IMR-90 (cell line): ENCODE data around the gene XCL1. TPM values are rescaled to one million over a fixed set of nuclear protein-coding genes. Genes with fewer than 3 reads are reported as not detected.

Source experiments
- ATAC-seq: fragments of 200-7000 bp; cut with Tn5 transposase; 2 replicates; pipeline ENCODE4 v1.9.1; 2020; ENCODE audit warnings: low read depth, mild to moderate bottlenecking, moderate library complexity
- BruUV-seq: library from RNA; stranded (reverse); fragments of 400-500 nt; replicated peaks from 2 replicates; lab custom pipeline; 2021; lab: Mats Ljungman, UMichigan
- CTCF ChIA-PET: fragments of 300-600 bp; formaldehyde crosslinking; extraction: SDS; loops from one replicate; lab custom pipeline; 2021; ENCODE audit warnings: antibody characterized with exemption; lab: Yijun Ruan, JAX
- POLR2A ChIA-PET: fragments of 300-600 bp; sonication (Branson Sonifier 250); formaldehyde crosslinking; loops from one replicate; lab custom pipeline; 2022; ENCODE audit warnings: antibody characterized with exemption; ENCODE audit not compliant: unreplicated experiment; lab: Charles Lee
- DNase-seq: peaks from one replicate; pipeline ENCODE4 v3.0.0; 2013
- H2AFZ ChIP-seq: replicated peaks from 2 replicates; pipeline ENCODE3; 2013; ENCODE audit warnings: low read length, mild to moderate bottlenecking; ENCODE audit not compliant: poor library complexity
- H2AK5ac ChIP-seq: 2 replicates; pipeline ENCODE4 v1.6.1; 2013; ENCODE audit warnings: low read depth, low read length, inconsistent platforms
- H2AK9ac ChIP-seq: replicated peaks from 2 replicates; pipeline ENCODE3; 2013; ENCODE audit warnings: mild to moderate bottlenecking, low read depth, low read length, moderate library complexity; ENCODE audit not compliant: poor library complexity
- H2BK120ac ChIP-seq: 2 replicates; pipeline ENCODE4 v1.6.1; 2013; ENCODE audit warnings: low read depth, low read length, inconsistent platforms
- H2BK15ac ChIP-seq: 3 replicates; pipeline ENCODE4 v1.6.1; 2013; ENCODE audit warnings: low read depth, low read length, inconsistent platforms
- H2BK20ac ChIP-seq: 2 replicates; pipeline ENCODE4 v1.6.1; 2013; ENCODE audit warnings: low read depth, mild to moderate bottlenecking, inconsistent platforms, low read length, moderate library complexity
- H2BK5ac ChIP-seq: 2 replicates; pipeline ENCODE4 v1.6.1; 2013; ENCODE audit warnings: mild to moderate bottlenecking, low read depth, low read length, inconsistent platforms; ENCODE audit not compliant: poor library complexity, severe bottlenecking
- H3K14ac ChIP-seq: replicated peaks from 2 replicates; pipeline ENCODE4 v1.6.1; 2013; ENCODE audit warnings: low read depth, low read length, inconsistent platforms
- H3K18ac ChIP-seq: 2 replicates; pipeline ENCODE4 v1.6.1; 2013; ENCODE audit warnings: low read depth, low read length, control low read depth
- H3K23ac ChIP-seq: 2 replicates; pipeline ENCODE4 v1.6.1; 2013; ENCODE audit warnings: low read depth, low read length, inconsistent platforms
- H3K27ac ChIP-seq: 2 replicates; pipeline ENCODE4 v1.5.1; 2013; ENCODE audit warnings: mild to moderate bottlenecking, control low read depth, low read length; ENCODE audit not compliant: insufficient read depth
- H3K27me3 ChIP-seq: 2 replicates; pipeline ENCODE4 v1.6.1; 2013; ENCODE audit warnings: low read length; ENCODE audit not compliant: control insufficient read depth, insufficient read depth
- H3K36me3 ChIP-seq: 2 replicates; pipeline ENCODE4 v1.6.1; 2013; ENCODE audit warnings: low read length, mixed read lengths; ENCODE audit not compliant: control insufficient read depth, insufficient read depth
- H3K4ac ChIP-seq: 2 replicates; pipeline ENCODE4 v1.6.1; 2013; ENCODE audit warnings: low read depth, low read length, inconsistent platforms
- H3K4me1 ChIP-seq: 2 replicates; pipeline ENCODE4 v1.6.1; 2013; ENCODE audit warnings: low read length, mixed read lengths; ENCODE audit not compliant: control insufficient read depth, insufficient read depth
- H3K4me2 ChIP-seq: 2 replicates; pipeline ENCODE4 v1.6.1; 2013; ENCODE audit warnings: low read depth, mild to moderate bottlenecking, control low read depth, low read length, moderate library complexity
- H3K4me3 ChIP-seq: 2 replicates; pipeline ENCODE4 v1.5.1; 2013; ENCODE audit warnings: low read depth, mild to moderate bottlenecking, control low read depth, low read length, moderate library complexity; ENCODE audit not compliant: insufficient read depth
- H3K56ac ChIP-seq: 2 replicates; pipeline ENCODE4 v1.6.1; 2013; ENCODE audit warnings: low read length, inconsistent platforms; ENCODE audit not compliant: insufficient read depth; ENCODE audit errors: extremely low read depth
- H3K79me1 ChIP-seq, 2 experiments: 2 replicates each; pipeline ENCODE4 v1.6.1; 2013; ENCODE audit warnings: low read length in 2 of 2, inconsistent platforms in 1 of 2, low read depth in 1 of 2
- H3K9ac ChIP-seq: 2 replicates; pipeline ENCODE4 v1.6.1; 2013; ENCODE audit warnings: low read depth, low read length, control low read depth
- H3K9me1 ChIP-seq: 2 replicates; pipeline ENCODE4 v1.6.1; 2013; ENCODE audit warnings: low read length, inconsistent platforms; ENCODE audit not compliant: insufficient read depth
- H3K9me3 ChIP-seq: 2 replicates; pipeline ENCODE4 v1.6.1; 2013; ENCODE audit warnings: low read length; ENCODE audit not compliant: control insufficient read depth, insufficient read depth
- H4K20me1 ChIP-seq: 2 replicates; pipeline ENCODE4 v1.6.1; 2013; ENCODE audit warnings: low read length, inconsistent platforms; ENCODE audit not compliant: insufficient read depth
- H4K5ac ChIP-seq: 2 replicates; pipeline ENCODE4 v1.6.1; 2013; ENCODE audit warnings: mild to moderate bottlenecking, low read depth, low read length, control low read depth
- H4K8ac ChIP-seq, 2 experiments: 2 replicates each; pipeline ENCODE4 v1.6.1; 2013; ENCODE audit warnings: low read depth in 2 of 2, low read length in 2 of 2, control low read depth in 1 of 2, inconsistent platforms in 1 of 2
- H4K91ac ChIP-seq: 2 replicates; pipeline ENCODE4 v1.6.1; 2013; ENCODE audit warnings: low read depth, low read length, inconsistent platforms; ENCODE audit not compliant: insufficient read depth
- MXI1 ChIP-seq: IDR thresholded peaks from 2 replicates; pipeline ENCODE4 v1.6.1; 2012; ENCODE audit warnings: low read depth, mild to moderate bottlenecking, low read length, moderate library complexity, borderline replicate concordance
- RCOR1 ChIP-seq: IDR thresholded peaks from 2 replicates; pipeline ENCODE4 v1.6.1; 2012; ENCODE audit warnings: mild to moderate bottlenecking, low read length, improper control_type of control experiment; ENCODE audit not compliant: insufficient replicate concordance
- SMC3 ChIP-seq: fragments of 150-350 bp; IDR thresholded peaks from 2 replicates; pipeline ENCODE4 v1.6.1; 2016; ENCODE audit warnings: low read depth, mild to moderate bottlenecking, antibody characterized with exemption, low read length, moderate library complexity
- WGBS, 2 experiments: methylation state at CpG; one replicate each; pipeline versions ENCODE4 v1.1.5 to v1.1.7; 2013; ENCODE audit warnings: missing lambda C conversion rate in 2 of 2; ENCODE audit not compliant: insufficient read length in 1 of 2; ENCODE audit errors: extremely low coverage in 2 of 2; 5-methylcytosine and 5-hydroxymethylcytosine counted together
- dilution Hi-C: fragments of 300-500 bp; cut with HindIII; formaldehyde crosslinking; loops from one replicate; pipeline ENCODE4 v1.14.3; 2018; ENCODE audit warnings: low sequenced_read_pairs; ENCODE audit not compliant: unreplicated experiment
- in situ Hi-C: fragments of 300-500 bp; cut with MboI; formaldehyde crosslinking; loops from 3 replicates; pipeline ENCODE4 v1.14.3; 2019; ENCODE audit warnings: low sequenced_read_pairs, inconsistent platforms, mixed read lengths
- intact Hi-C: fragments of 100-400 bp; cut with micrococcal nuclease; formaldehyde crosslinking; loops from 2 replicates; pipeline ENCODE4 v1.10.0; 2022
- polyA plus RNA-seq, 3 experiments: library from polyadenylated mRNA; depleted of rRNA; stranded (reverse); fragments of >200 nt; gene quantifications; 2 replicates each; pipeline ENCODE4 v1.2.3, GENCODE V29; 2012; ENCODE audit warnings: low replicate concordance in 1 of 3
- total RNA-seq: library from RNA; depleted of rRNA; stranded (reverse); fragments of >200 nt; gene quantifications from 2 replicates; pipeline ENCODE4 v1.2.3, GENCODE V29; 2012
- TF ChIP-seq, protein P1 (sequence below): fragments of 150-350 bp; IDR thresholded peaks from 2 replicates; pipeline ENCODE4 v1.6.1; 2016; ENCODE audit warnings: low read depth, mild to moderate bottlenecking, low read length, moderate library complexity, borderline replicate concordance

XCL1 gene
- total and polyA plus RNA-seq, 2 of the 4 experiments (the other 2 are of a cell fraction) = not detected

DNA sequence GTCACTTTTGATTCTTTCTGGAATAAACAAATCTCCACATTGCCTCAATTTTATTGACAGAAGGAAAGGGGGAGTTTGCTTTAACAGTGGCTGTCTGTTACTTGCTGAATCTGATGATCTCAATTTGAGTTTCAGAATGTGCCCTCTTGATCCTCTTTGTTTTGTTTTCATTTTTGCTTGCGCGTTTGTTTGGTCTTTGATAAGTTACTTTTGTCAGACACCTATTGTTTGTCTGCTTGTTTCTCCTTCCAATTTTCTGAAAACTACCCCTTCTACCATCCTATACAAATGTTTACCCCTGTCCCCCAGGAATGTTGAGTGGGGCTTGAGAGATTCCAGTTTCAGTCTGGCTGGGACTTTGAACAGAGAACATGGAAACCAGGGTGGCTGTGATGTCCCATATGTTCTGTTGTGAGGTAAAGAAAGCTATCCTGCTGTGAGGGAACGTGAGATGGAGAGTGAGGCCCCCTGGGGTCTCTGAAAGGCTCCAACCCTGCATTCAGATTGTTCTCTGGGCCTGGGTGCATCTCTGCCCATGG lies 20.8 kb upstream of the XCL1 start:
- in situ Hi-C loops (no loop called here), dilution Hi-C loops (no loop called here)
- no peak overlapping the region for H3K4me3 ChIP-seq

More for the DNA sequence above, 20.8 kb upstream of the XCL1 start:
- Histone ChIP-seq H3K4me2 (no peak overlapping the region), H2AK9ac (no peak overlapping the region), H3K36me3 (no peaks in the 10 kb centered on the region), H3K56ac (no peak overlapping the region), H2AFZ (no peak overlapping the region), H2BK120ac (no peak overlapping the region), H3K4me1 (no peaks in the 10 kb centered on the region), H3K23ac (no peak overlapping the region), H4K91ac (no peak overlapping the region), H4K5ac (no peak overlapping the region), H3K79me1 (no peaks in the 10 kb centered on the region), H2BK15ac (no peak overlapping the region), H2AK5ac (no peak overlapping the region), H3K27me3 (no peaks in the 10 kb centered on the region), H4K20me1 (no peaks in the 10 kb centered on the region), H3K27ac (no peak overlapping the region), H3K14ac (no peak overlapping the region), H2BK5ac (no peak overlapping the region), H3K18ac (no peak overlapping the region), H3K9me1 (no peaks in the 10 kb centered on the region), H3K4ac (no peak overlapping the region), H3K9me3 (no peaks in the 10 kb centered on the region), H3K9ac (no peak overlapping the region), H4K8ac (no peak overlapping the region), H2BK20ac (no peak overlapping the region)
- ATAC-seq (no peak), DNase-seq (no peak)
- no CpG with 5 or more reads among the region's 3 CpGs for WGBS, 2 experiments
- intact Hi-C loops = no loop called here
- POLR2A ChIA-PET = no interaction called here
- BruUV-seq = no TSS peak
- CTCF ChIA-PET = no interaction called here
- TF ChIP-seq RCOR1 (no peak), MXI1 (no peak), SMC3 (no peak)
- TF ChIP-seq, protein P1, sequence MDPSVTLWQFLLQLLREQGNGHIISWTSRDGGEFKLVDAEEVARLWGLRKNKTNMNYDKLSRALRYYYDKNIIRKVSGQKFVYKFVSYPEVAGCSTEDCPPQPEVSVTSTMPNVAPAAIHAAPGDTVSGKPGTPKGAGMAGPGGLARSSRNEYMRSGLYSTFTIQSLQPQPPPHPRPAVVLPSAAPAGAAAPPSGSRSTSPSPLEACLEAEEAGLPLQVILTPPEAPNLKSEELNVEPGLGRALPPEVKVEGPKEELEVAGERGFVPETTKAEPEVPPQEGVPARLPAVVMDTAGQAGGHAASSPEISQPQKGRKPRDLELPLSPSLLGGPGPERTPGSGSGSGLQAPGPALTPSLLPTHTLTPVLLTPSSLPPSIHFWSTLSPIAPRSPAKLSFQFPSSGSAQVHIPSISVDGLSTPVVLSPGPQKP = no peak
